ENCODE measurements around the gene LYPD6B. TPM values are rescaled to one million over a fixed set of nuclear protein-coding genes. Genes with fewer than 3 reads are reported as not detected.

LYPD6B gene
- total RNA-seq, 5 donors from 2014 or later (not counting 1 experiment from before 2014, with no cell fraction given) = not detected

- DNase-seq (no peak), ATAC-seq (replicated peaks in 1 of 4) (no peak)
- Mint-ChIP-seq H3K36me3 (no peaks in the 10 kb centered on the region), H3K27ac (no peak overlapping the region), H3K4me3 (no peak overlapping the region), H3K27me3 (no peaks in the 10 kb centered on the region), H3K4me1 (no peaks in the 10 kb centered on the region), H3K9me3 (no peaks in the 10 kb centered on the region)
- no peaks in the 10 kb centered on the region for H3K36me3 ChIP-seq (ENCODE audit: control insufficient read depth in 2 of 2, extremely low read depth in 1 of 2, insufficient read depth in 1 of 2, low read length in 1 of 2)
- no peak overlapping the region for H3K27ac ChIP-seq (ENCODE audit: low read length)
- H3K4me3 ChIP-seq (ENCODE audit: control insufficient read depth in 1 of 2, extremely low read depth in 1 of 2, low read length in 1 of 2) = no peak overlapping the region
- ChIA-PET POLR2A (interaction anchor here in 1 of 2 donors (0.6 kb wide), 1 partner anchor 23 kb away, joined by 3 read pairs; no protein-coding TSS in a partner anchor), CTCF (no interaction called here)
- H3K27me3 ChIP-seq (replicated peaks in 1 of 2; ENCODE audit: control insufficient read depth in 2 of 2, extremely low read depth in 1 of 2, insufficient read depth in 2 of 2, low read length in 1 of 2) = no peaks in the 10 kb centered on the region
- no peaks in the 10 kb centered on the region for H3K4me1 ChIP-seq (ENCODE audit: control insufficient read depth in 1 of 2, extremely low read depth in 1 of 2, insufficient read depth in 2 of 2, low read length in 2 of 2)
- no peaks in the 10 kb centered on the region for H3K9me3 ChIP-seq
Measured at GRCh38 chr2:149187057-149187456, 148.6 kb downstream of the LYPD6B start.

- no peaks in the 10 kb centered on the region for H3K4me1 Mint-ChIP-seq
- H3K27me3 ChIP-seq (replicated peaks in 1 of 2; ENCODE audit: control insufficient read depth in 2 of 2, extremely low read depth in 1 of 2, insufficient read depth in 2 of 2, low read length in 1 of 2) = no peaks in the 10 kb centered on the region
- ChIA-PET POLR2A (no interaction called here), CTCF (no interaction called here)
- DNase-seq (no peak), ATAC-seq (replicated peaks in 1 of 4) (no peak)
- WGBS (ENCODE audit: insufficient coverage) = no CpG with 5 or more reads among the region's 1 CpG
- H3K36me3 Mint-ChIP-seq = no peaks in the 10 kb centered on the region
- H3K4me1 ChIP-seq (ENCODE audit: control insufficient read depth in 1 of 2, extremely low read depth in 1 of 2, insufficient read depth in 2 of 2, low read length in 2 of 2) = no peaks in the 10 kb centered on the region
- no peak overlapping the region for H3K4me3 ChIP-seq (ENCODE audit: control insufficient read depth in 1 of 2, extremely low read depth in 1 of 2, low read length in 1 of 2)
- no peak overlapping the region for H3K27ac ChIP-seq (ENCODE audit: low read length)
- no peaks in the 10 kb centered on the region for H3K27me3 Mint-ChIP-seq
- H3K4me3 Mint-ChIP-seq = no peak overlapping the region
- no peaks in the 10 kb centered on the region for H3K9me3 Mint-ChIP-seq
- H3K36me3 ChIP-seq (ENCODE audit: control insufficient read depth in 2 of 2, extremely low read depth in 1 of 2, insufficient read depth in 1 of 2, low read length in 1 of 2) = no peaks in the 10 kb centered on the region
- no peaks in the 10 kb centered on the region for H3K9me3 ChIP-seq
- no peak overlapping the region for H3K27ac Mint-ChIP-seq
Measured at GRCh38 chr2:149188291-149188690, 149.8 kb downstream of the LYPD6B start.

- Histone ChIP-seq H3K27ac (ENCODE audit: low read length) (no peak overlapping the region), H3K4me1 (ENCODE audit: control insufficient read depth in 1 of 2, extremely low read depth in 1 of 2, insufficient read depth in 2 of 2, low read length in 2 of 2) (no peaks in the 10 kb centered on the region), H3K36me3 (ENCODE audit: control insufficient read depth in 2 of 2, extremely low read depth in 1 of 2, insufficient read depth in 1 of 2, low read length in 1 of 2) (no peaks in the 10 kb centered on the region), H3K4me3 (ENCODE audit: control insufficient read depth in 1 of 2, extremely low read depth in 1 of 2, low read length in 1 of 2) (no peak overlapping the region), H3K27me3 (replicated peaks in 1 of 2; ENCODE audit: control insufficient read depth in 2 of 2, extremely low read depth in 1 of 2, insufficient read depth in 2 of 2, low read length in 1 of 2) (no peaks in the 10 kb centered on the region), H3K9me3 (no peaks in the 10 kb centered on the region)
- H3K4me3 Mint-ChIP-seq = no peak overlapping the region
- ChIA-PET POLR2A (no interaction called here), CTCF (no interaction called here)
- H3K27ac Mint-ChIP-seq = no peak overlapping the region
- H3K36me3 Mint-ChIP-seq = no peaks in the 10 kb centered on the region
- H3K27me3 Mint-ChIP-seq = no peaks in the 10 kb centered on the region
- no peaks in the 10 kb centered on the region for H3K9me3 Mint-ChIP-seq
- ATAC-seq (replicated peaks in 1 of 4) = no peak
- no peak for DNase-seq
- no peaks in the 10 kb centered on the region for H3K4me1 Mint-ChIP-seq
Measured at GRCh38 chr2:149189769-149190168, 151.3 kb downstream of the LYPD6B start.

- no peaks in the 10 kb centered on the region for H3K4me1 Mint-ChIP-seq
- Histone ChIP-seq H3K36me3 (ENCODE audit: control insufficient read depth in 2 of 2, extremely low read depth in 1 of 2, insufficient read depth in 1 of 2, low read length in 1 of 2) (no peaks in the 10 kb centered on the region), H3K9me3 (no peaks in the 10 kb centered on the region), H3K27ac (ENCODE audit: low read length) (no peak overlapping the region), H3K27me3 (replicated peaks in 1 of 2; ENCODE audit: control insufficient read depth in 2 of 2, extremely low read depth in 1 of 2, insufficient read depth in 2 of 2, low read length in 1 of 2) (no peaks in the 10 kb centered on the region), H3K4me3 (ENCODE audit: control insufficient read depth in 1 of 2, extremely low read depth in 1 of 2, low read length in 1 of 2) (no peak overlapping the region), H3K4me1 (ENCODE audit: control insufficient read depth in 1 of 2, extremely low read depth in 1 of 2, insufficient read depth in 2 of 2, low read length in 2 of 2) (no peaks in the 10 kb centered on the region)
- H3K27ac Mint-ChIP-seq = no peak overlapping the region
- CTCF ChIA-PET = no interaction called here
- H3K27me3 Mint-ChIP-seq = no peaks in the 10 kb centered on the region
- 83% methylated on average over 2 of the region's 5 CpGs for WGBS (ENCODE audit: insufficient coverage)
- H3K36me3 Mint-ChIP-seq = no peaks in the 10 kb centered on the region
- no peak overlapping the region for H3K4me3 Mint-ChIP-seq
- DNase-seq (no peak), ATAC-seq (replicated peaks in 1 of 4) (no peak)
- H3K9me3 Mint-ChIP-seq = no peaks in the 10 kb centered on the region
- POLR2A ChIA-PET = no interaction called here
Measured at GRCh38 chr2:149191915-149192314, 153.4 kb downstream of the LYPD6B start.

GRCh38 chr2:149192427-149192826 is 153.9 kb downstream of the LYPD6B start:
- H3K27ac Mint-ChIP-seq = no peak overlapping the region
- H3K9me3 ChIP-seq = no peaks in the 10 kb centered on the region

GRCh38 chr2:149200109-149200520 is 161.6 kb downstream of the LYPD6B start:
- no peak for DNase-seq
- H3K9me3 Mint-ChIP-seq = no peaks in the 10 kb centered on the region

More at GRCh38 chr2:149192427-149192826, 153.9 kb downstream of the LYPD6B start:
- Histone ChIP-seq H3K27me3 (replicated peaks in 1 of 2; ENCODE audit: control insufficient read depth in 2 of 2, extremely low read depth in 1 of 2, insufficient read depth in 2 of 2, low read length in 1 of 2) (no peaks in the 10 kb centered on the region), H3K4me3 (ENCODE audit: control insufficient read depth in 1 of 2, extremely low read depth in 1 of 2, low read length in 1 of 2) (no peak overlapping the region), H3K36me3 (ENCODE audit: control insufficient read depth in 2 of 2, extremely low read depth in 1 of 2, insufficient read depth in 1 of 2, low read length in 1 of 2) (no peaks in the 10 kb centered on the region), H3K4me1 (ENCODE audit: control insufficient read depth in 1 of 2, extremely low read depth in 1 of 2, insufficient read depth in 2 of 2, low read length in 2 of 2) (no peaks in the 10 kb centered on the region), H3K27ac (ENCODE audit: low read length) (no peak overlapping the region)
- ATAC-seq (replicated peaks in 1 of 4) (no peak), DNase-seq (no peak)
- no peaks in the 10 kb centered on the region for H3K27me3 Mint-ChIP-seq
- no peak overlapping the region for H3K4me3 Mint-ChIP-seq
- no peaks in the 10 kb centered on the region for H3K4me1 Mint-ChIP-seq
- H3K9me3 Mint-ChIP-seq = no peaks in the 10 kb centered on the region
- POLR2A ChIA-PET = no interaction called here
- CTCF ChIA-PET = no interaction called here
- WGBS (ENCODE audit: insufficient coverage) = no CpG with 5 or more reads among the region's 1 CpG
- no peaks in the 10 kb centered on the region for H3K36me3 Mint-ChIP-seq

GRCh38 chr2:149204686-149205085 is 166.2 kb downstream of the LYPD6B start:
- no peak overlapping the region for H3K4me3 ChIP-seq (ENCODE audit: control insufficient read depth in 1 of 2, extremely low read depth in 1 of 2, low read length in 1 of 2)
- no peaks in the 10 kb centered on the region for H3K36me3 ChIP-seq (ENCODE audit: control insufficient read depth in 2 of 2, extremely low read depth in 1 of 2, insufficient read depth in 1 of 2, low read length in 1 of 2)
- H3K9me3 ChIP-seq = no peaks in the 10 kb centered on the region
- ATAC-seq (replicated peaks in 1 of 4) (no peak), DNase-seq (no peak)
- Mint-ChIP-seq H3K27ac (no peak overlapping the region), H3K4me3 (no peak overlapping the region), H3K4me1 (no peaks in the 10 kb centered on the region), H3K36me3 (no peaks in the 10 kb centered on the region), H3K9me3 (no peaks in the 10 kb centered on the region), H3K27me3 (peaks cover 4 to 5% of the 10 kb centered on the region in 2 donors)
- no peak overlapping the region for H3K27ac ChIP-seq (ENCODE audit: low read length)
- no peaks in the 10 kb centered on the region for H3K27me3 ChIP-seq (replicated peaks in 1 of 2; ENCODE audit: control insufficient read depth in 2 of 2, extremely low read depth in 1 of 2, insufficient read depth in 2 of 2, low read length in 1 of 2)
- 78% methylated on average over 3 of the region's 4 CpGs for WGBS (ENCODE audit: insufficient coverage)
- H3K4me1 ChIP-seq (ENCODE audit: control insufficient read depth in 1 of 2, extremely low read depth in 1 of 2, insufficient read depth in 2 of 2, low read length in 2 of 2) = no peaks in the 10 kb centered on the region
- ChIA-PET CTCF (no interaction called here), POLR2A (no interaction called here)

More at GRCh38 chr2:149200109-149200520, 161.6 kb downstream of the LYPD6B start:
- ATAC-seq (replicated peaks in 1 of 4) = no peak
- Histone ChIP-seq H3K4me3 (ENCODE audit: control insufficient read depth in 1 of 2, extremely low read depth in 1 of 2, low read length in 1 of 2) (no peak overlapping the region), H3K4me1 (ENCODE audit: control insufficient read depth in 1 of 2, extremely low read depth in 1 of 2, insufficient read depth in 2 of 2, low read length in 2 of 2) (no peaks in the 10 kb centered on the region), H3K36me3 (ENCODE audit: control insufficient read depth in 2 of 2, extremely low read depth in 1 of 2, insufficient read depth in 1 of 2, low read length in 1 of 2) (no peaks in the 10 kb centered on the region), H3K27ac (ENCODE audit: low read length) (no peak overlapping the region), H3K27me3 (replicated peaks in 1 of 2; ENCODE audit: control insufficient read depth in 2 of 2, extremely low read depth in 1 of 2, insufficient read depth in 2 of 2, low read length in 1 of 2) (no peaks in the 10 kb centered on the region), H3K9me3 (no peaks in the 10 kb centered on the region)
- no peak overlapping the region for H3K4me3 Mint-ChIP-seq
- CTCF ChIA-PET = no interaction called here
- no peaks in the 10 kb centered on the region for H3K27me3 Mint-ChIP-seq
- H3K4me1 Mint-ChIP-seq = no peaks in the 10 kb centered on the region
- no peak overlapping the region for H3K27ac Mint-ChIP-seq
- POLR2A ChIA-PET = no interaction called here
- H3K36me3 Mint-ChIP-seq = no peaks in the 10 kb centered on the region

Data from T-cell (primary cell).